Measurements from ENCODE around the gene LDHB.
"Not testable (repeated sequence)": the region's sequence is repeated elsewhere in the genome, so short reads cannot be mapped to it uniquely, and the experiment has no call there.

LDHB gene

GRCh38 chr12:21614506-21614905 is 43.1 kb downstream of the LDHB start:
- no peak overlapping the region for H3K4me3 ChIP-seq (ENCODE audit: low read depth, low read length)

DNA sequence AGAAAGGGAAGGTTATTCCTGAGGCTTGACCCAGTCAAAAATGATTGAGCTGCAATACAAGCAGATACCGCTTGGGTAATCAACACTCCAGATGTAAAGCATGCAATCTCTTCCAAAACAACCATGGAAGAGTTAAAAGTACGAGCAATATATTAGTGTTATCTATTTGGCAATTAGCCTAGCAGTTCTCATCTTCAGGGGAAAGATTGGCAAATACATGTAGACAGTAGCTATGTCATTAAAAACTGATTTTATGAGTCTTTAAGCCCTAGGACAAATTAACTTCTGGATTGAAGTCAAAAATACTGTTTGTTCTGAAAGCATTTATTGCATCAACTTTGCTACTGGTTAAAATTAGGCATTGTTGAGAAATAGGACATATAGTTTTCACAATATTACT is 43.7 kb downstream of the LDHB start:
- no peak overlapping the region for H3K4me3 ChIP-seq (ENCODE audit: low read depth, low read length)

- H3K4me3 ChIP-seq (ENCODE audit: low read depth, low read length): no peak overlapping the region
Measured at GRCh38 chr12:21608196-21608595, 49.4 kb downstream of the LDHB start.

- H3K4me3 ChIP-seq (ENCODE audit: low read depth, low read length): no peak overlapping the region
Measured at GRCh38 chr12:21607701-21608100, 49.9 kb downstream of the LDHB start.

DNA sequence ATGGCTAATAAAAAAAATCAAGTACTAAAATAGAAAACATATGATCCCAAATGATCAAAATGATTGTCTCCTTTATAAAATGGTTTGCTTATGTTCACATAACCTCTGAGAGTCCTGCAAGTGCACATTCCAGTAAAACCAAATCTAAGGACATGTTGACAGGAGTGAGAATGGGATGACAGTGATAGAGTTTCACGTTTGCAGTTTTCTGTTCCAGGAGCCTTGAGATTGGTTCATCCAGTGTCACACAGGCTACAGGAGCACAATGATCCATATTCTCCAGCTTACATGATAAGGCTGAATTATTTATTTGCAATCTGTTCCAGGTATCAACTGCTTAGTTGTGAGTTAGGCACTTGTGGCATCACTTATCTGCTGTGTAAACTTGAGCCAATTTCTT is 51.5 kb downstream of the LDHB start:
- no peak overlapping the region for H3K4me3 ChIP-seq (ENCODE audit: low read depth, low read length)

- no peak within 1 kb of the TSS for H3K4me3 ChIP-seq (ENCODE audit: low read depth, low read length)
Measured at GRCh38 chr12:21604245-21605101, 53.2 kb downstream of the LDHB start, which contains the start of gene GYS2. TSS of gene GYS2 (minus strand) at chr12:21604847. CDS start at chr12:21604592, 255 bp downstream.

DNA sequence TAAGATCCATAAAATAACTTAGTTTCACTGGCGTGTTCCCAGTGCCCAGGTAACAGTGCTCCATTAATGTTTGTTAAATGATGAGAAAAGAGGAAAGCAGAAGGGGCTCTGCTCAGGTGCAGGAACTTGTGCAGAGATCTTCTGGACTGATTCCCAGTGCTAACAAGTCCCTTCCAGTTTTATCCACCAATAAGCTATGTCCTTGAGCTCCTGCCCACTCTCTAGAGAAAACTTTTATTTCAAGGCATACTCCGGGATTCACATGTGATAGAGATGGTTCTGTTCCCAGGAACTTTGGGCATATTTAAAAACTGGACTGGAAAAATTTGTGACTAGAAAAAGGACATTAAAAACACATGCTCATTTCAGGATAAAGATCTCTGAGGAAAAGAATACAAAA is 54.9 kb downstream of the LDHB start:
- no peak overlapping the region for H3K4me3 ChIP-seq (ENCODE audit: low read depth, low read length)

- no peak overlapping the region for H3K4me3 ChIP-seq (ENCODE audit: low read depth, low read length)
Measured at GRCh38 chr12:21600196-21600595, 57.4 kb downstream of the LDHB start.

DNA sequence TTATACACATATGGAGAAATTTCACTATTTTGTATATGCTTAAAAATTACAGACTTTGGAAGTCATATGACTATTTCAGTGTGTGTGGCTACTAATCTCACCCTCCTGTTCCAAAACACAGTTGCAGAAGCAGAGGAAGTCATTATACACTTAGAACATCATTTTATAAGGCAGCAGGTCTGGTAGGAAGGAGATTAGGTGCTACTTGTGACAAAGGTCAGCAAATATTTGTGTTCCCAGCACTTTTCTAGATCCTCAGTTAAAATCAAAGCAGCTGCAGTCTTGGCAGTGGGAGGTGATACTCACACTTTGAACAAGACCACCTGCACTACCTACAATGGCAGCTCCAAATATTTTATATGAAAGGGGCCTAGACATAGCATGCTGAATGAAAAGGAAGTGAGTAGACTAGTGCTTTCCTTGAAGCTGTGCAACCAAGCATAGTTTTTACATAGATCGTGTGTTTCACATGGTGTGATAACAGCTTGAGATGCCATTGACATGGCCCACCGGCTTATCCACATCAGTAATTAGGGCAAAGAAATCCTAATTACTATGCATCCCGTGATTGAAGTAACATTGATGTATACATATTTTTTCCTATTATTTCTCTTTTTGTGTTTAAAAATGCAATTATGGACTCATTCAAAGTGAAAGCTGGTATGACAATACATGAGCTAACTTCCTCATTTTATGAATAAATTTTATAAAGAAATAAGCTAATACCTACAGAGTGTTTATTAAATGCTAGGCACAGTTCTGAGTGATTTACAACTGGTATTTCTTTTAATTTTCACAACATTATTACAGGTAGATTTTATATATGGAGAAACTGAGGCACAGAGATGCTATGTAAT is 58.3 kb downstream of the LDHB start:
- H3K4me3 ChIP-seq (ENCODE audit: low read depth, low read length): no peak overlapping the region

DNA sequence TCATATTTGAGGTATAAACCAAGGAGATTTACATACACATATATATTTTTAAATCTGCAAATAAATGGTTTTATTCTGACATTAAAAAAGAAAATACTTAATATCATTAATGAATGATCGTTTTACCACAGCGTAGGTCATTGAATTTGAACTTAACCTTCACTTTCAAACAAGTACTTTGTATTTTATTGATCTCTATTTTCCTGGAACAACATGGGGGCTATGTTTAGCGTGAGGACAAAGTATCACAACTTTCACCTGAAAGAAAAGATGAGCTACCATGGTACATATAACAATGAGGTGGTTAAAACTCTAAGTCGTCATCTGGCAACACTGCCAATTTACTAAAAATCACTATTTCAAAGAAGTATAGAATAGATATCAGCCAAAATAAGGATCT is 59.0 kb downstream of the LDHB start:
- no peak overlapping the region for H3K4me3 ChIP-seq (ENCODE audit: low read depth, low read length)

DNA sequence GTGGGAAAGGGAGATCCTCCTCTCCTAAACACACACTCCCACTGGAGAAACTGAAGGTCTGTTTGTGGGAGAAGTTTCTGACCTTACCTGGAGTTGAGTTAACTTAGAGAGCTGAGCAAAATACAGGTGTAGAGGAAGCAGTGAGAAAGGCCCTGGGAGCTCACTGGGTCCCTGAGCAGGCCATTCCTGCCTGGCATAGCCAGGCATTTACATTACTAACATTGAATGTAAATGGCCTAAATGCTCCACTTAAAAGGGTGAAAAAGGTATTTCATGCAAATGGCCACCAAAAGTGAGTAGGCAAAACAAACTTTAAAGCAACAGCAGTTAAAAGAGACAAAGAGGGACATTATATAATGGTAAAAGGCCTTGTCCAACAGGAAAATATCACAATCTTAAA is 62.3 kb downstream of the LDHB start:
- H3K4me3 ChIP-seq (ENCODE audit: low read depth, low read length): not testable (repeated sequence)

GRCh38 chr12:21585485-21585884 is 72.2 kb downstream of the LDHB start:
- no peak overlapping the region for H3K4me3 ChIP-seq (ENCODE audit: low read depth, low read length)
